Osteoblast (primary cell): ENCODE results near the gene GRM5. TPM values are rescaled to one million over a fixed set of nuclear protein-coding genes. Genes with fewer than 3 reads are reported as not detected.
"Not testable (repeated sequence)": the region's sequence is repeated elsewhere in the genome, so short reads cannot be mapped to it uniquely, and the experiment has no call there.

Experiments used
- DNase-seq: peaks from one replicate; pipeline ENCODE4 v3.0.0; 2011; ENCODE audit warnings: low spot score, mixed read lengths; ENCODE audit not compliant: insufficient read length; ENCODE audit errors: missing footprints
- H2AFZ ChIP-seq: 2 replicates; pipeline ENCODE4 v1.6.0; 2011; ENCODE audit warnings: mild to moderate bottlenecking, low read length
- H3K27ac ChIP-seq: 2 replicates; pipeline ENCODE4 v1.5.1; 2011; ENCODE audit warnings: mild to moderate bottlenecking, low read depth, low read length, moderate library complexity
- H3K27me3 ChIP-seq: 2 replicates; pipeline ENCODE4 v1.6.0; 2012; ENCODE audit warnings: mild to moderate bottlenecking, control low read depth, inconsistent platforms, low read length, moderate library complexity; ENCODE audit not compliant: insufficient read depth
- H3K36me3 ChIP-seq: 2 replicates; pipeline ENCODE4 v1.5.1; 2011; ENCODE audit warnings: mild to moderate bottlenecking, low read length, control low read depth, moderate library complexity; ENCODE audit not compliant: insufficient read depth
- H3K4me1 ChIP-seq: 2 replicates; pipeline ENCODE4 v1.5.1; 2011; ENCODE audit warnings: mild to moderate bottlenecking, low read length, control low read depth, moderate library complexity; ENCODE audit not compliant: insufficient read depth
- H3K4me2 ChIP-seq: 2 replicates; pipeline ENCODE4 v1.6.0; 2011; ENCODE audit warnings: mild to moderate bottlenecking, low read length; ENCODE audit not compliant: insufficient read depth
- H3K4me3 ChIP-seq: fragments of 200-600 bp; sonication (generic); 3 replicates; pipeline ENCODE4 v1.5.1; 2012; ENCODE audit warnings: mild to moderate bottlenecking, low read length, inconsistent platforms; ENCODE audit not compliant: insufficient read depth
- H3K79me2 ChIP-seq: 2 replicates; pipeline ENCODE4 v1.6.0; 2012; ENCODE audit warnings: mild to moderate bottlenecking, low read length, control low read depth, inconsistent platforms; ENCODE audit not compliant: insufficient read depth
- H3K9me3 ChIP-seq: 2 replicates; pipeline ENCODE4 v1.5.1; 2011; ENCODE audit warnings: low read depth, low read length, control low read depth
- H4K20me1 ChIP-seq: 2 replicates; pipeline ENCODE4 v1.6.0; 2012; ENCODE audit warnings: mild to moderate bottlenecking, low read length, control low read depth; ENCODE audit not compliant: insufficient read depth
- total RNA-seq: library from RNA; depleted of rRNA; stranded (reverse); fragments of >200 nt; gene quantifications from 2 replicates; pipeline ENCODE4 v1.2.3, GENCODE V29; 2012
- TF ChIP-seq, protein P1 (sequence below): IDR thresholded peaks from 2 replicates; pipeline ENCODE4 v1.5.1; 2011; ENCODE audit warnings: mild to moderate bottlenecking, low read depth, low read length, moderate library complexity; ENCODE audit errors: extremely low read depth

GRM5 gene
- total RNA-seq, 1 donor: not detected

- DNase-seq: no peak
- Histone ChIP-seq H4K20me1 (no peaks in the 10 kb centered on the region), H3K27me3 (no peaks in the 10 kb centered on the region), H3K4me1 (no peaks in the 10 kb centered on the region), H2AFZ (no peak overlapping the region), H3K27ac (no peak overlapping the region), H3K79me2 (no peaks in the 10 kb centered on the region), H3K4me2 (no peak overlapping the region), H3K4me3 (no peak overlapping the region), H3K36me3 (no peaks in the 10 kb centered on the region), H3K9me3 (no peaks in the 10 kb centered on the region)
- TF ChIP-seq, protein P1, sequence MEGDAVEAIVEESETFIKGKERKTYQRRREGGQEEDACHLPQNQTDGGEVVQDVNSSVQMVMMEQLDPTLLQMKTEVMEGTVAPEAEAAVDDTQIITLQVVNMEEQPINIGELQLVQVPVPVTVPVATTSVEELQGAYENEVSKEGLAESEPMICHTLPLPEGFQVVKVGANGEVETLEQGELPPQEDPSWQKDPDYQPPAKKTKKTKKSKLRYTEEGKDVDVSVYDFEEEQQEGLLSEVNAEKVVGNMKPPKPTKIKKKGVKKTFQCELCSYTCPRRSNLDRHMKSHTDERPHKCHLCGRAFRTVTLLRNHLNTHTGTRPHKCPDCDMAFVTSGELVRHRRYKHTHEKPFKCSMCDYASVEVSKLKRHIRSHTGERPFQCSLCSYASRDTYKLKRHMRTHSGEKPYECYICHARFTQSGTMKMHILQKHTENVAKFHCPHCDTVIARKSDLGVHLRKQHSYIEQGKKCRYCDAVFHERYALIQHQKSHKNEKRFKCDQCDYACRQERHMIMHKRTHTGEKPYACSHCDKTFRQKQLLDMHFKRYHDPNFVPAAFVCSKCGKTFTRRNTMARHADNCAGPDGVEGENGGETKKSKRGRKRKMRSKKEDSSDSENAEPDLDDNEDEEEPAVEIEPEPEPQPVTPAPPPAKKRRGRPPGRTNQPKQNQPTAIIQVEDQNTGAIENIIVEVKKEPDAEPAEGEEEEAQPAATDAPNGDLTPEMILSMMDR: no peak
These were observed 50.2 kb downstream of the GRM5 start for GRCh38 chr11:89015614-89016013.

GRCh38 chr11:89000852-89001251 is 64.9 kb downstream of the GRM5 start:
- not testable (repeated sequence) for H3K9me3 ChIP-seq, H3K4me2 ChIP-seq, H3K4me1 ChIP-seq, H4K20me1 ChIP-seq, H3K4me3 ChIP-seq, DNase-seq, H3K36me3 ChIP-seq, H3K27ac ChIP-seq, H2AFZ ChIP-seq, H3K27me3 ChIP-seq, H3K79me2 ChIP-seq

DNA sequence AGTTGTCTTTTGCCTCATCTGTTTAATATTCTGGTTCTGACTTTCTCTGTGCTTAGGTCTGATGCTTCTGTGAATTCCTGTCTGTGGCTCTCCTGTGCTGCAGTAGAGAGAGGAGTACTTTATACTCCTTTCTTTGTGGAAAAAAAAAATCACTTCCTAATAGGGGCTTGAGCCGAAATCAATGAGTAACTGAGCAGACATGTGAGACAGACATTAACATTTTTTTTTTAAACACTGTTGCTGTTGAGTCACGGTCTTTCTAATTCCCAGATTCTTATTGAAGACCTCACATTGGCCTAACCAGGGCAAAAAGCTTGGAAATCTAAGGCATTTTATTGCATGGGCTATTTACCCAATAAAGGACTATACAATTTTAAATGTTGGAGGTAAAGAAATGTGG is 86.1 kb downstream of the GRM5 start:
- Histone ChIP-seq H3K36me3 (no peaks in the 10 kb centered on the region), H3K9me3 (no peaks in the 10 kb centered on the region), H3K4me2 (no peak overlapping the region), H3K4me3 (no peak overlapping the region), H2AFZ (no peak overlapping the region), H4K20me1 (no peaks in the 10 kb centered on the region), H3K27ac (no peak overlapping the region), H3K4me1 (no peaks in the 10 kb centered on the region), H3K27me3 (no peaks in the 10 kb centered on the region), H3K79me2 (no peaks in the 10 kb centered on the region)
- no peak for DNase-seq
- TF ChIP-seq, protein P1: no peak

DNA sequence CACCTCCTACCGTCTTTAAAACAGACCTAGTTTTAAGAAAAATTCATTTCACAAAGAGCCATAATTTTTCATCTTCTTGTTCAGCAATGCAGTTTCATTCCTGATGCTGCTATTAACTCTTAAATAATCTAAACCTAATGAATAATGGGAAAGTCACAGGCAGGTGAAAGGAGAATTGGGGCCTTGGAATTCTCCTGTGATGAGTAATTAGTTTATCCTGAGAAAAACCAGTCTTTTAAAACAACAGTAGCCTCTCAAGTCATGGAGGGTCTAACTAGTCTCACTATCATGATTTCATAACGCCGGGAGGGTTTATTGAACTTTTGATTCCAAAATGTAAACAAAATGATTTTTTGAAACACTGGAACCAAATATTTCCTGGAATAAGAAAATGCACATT is 86.8 kb downstream of the GRM5 start:
- H3K27ac ChIP-seq, H3K36me3 ChIP-seq, H3K79me2 ChIP-seq, H3K9me3 ChIP-seq, DNase-seq, H3K27me3 ChIP-seq, H3K4me1 ChIP-seq, H4K20me1 ChIP-seq, H3K4me2 ChIP-seq, H3K4me3 ChIP-seq, H2AFZ ChIP-seq: not testable (repeated sequence)

DNA sequence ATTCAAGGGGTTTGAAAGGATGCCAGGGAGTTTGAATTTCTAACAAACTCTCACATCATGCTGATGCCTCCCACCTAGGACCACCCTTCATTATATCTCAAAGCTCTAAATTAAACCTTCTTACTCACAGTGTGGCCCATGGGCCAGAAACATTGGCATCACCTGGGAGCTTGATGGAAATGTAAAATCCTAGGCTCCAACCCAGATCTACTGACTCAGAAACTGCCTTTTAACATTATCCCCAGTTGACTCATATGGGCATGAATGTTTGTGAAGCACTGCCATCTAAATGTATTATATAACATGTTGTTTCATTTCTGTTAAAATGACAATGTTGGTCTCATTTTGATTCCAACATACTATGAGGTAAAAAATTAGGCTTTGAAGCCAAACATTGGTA is 90.3 kb downstream of the GRM5 start:
- not testable (repeated sequence) for H4K20me1 ChIP-seq, H3K4me2 ChIP-seq, H2AFZ ChIP-seq, H3K36me3 ChIP-seq, H3K4me3 ChIP-seq, H3K27me3 ChIP-seq, DNase-seq, H3K4me1 ChIP-seq, H3K79me2 ChIP-seq, H3K27ac ChIP-seq, H3K9me3 ChIP-seq
